HepG2 (cell line): Measurements from ENCODE around the gene ACSL1. TPM values are rescaled to one million over a fixed set of nuclear protein-coding genes. Genes with fewer than 3 reads are reported as not detected.

Experiments used
- HMG20A ChIP-seq: IDR thresholded peaks from 2 replicates; pipeline ENCODE4 v1.6.1; 2016; ENCODE audit warnings: borderline replicate concordance
- NFYB ChIP-seq: sonication (generic); formaldehyde crosslinking; IDR thresholded peaks from 2 replicates; pipeline ENCODE4 v1.4.0; 2020; ENCODE audit warnings: missing genetic modification reagents
- RORA ChIP-seq: sonication (generic); formaldehyde crosslinking; IDR thresholded peaks from 2 replicates; pipeline ENCODE4 v1.5.0; 2020; ENCODE audit warnings: mild to moderate bottlenecking, missing genetic modification reagents, moderate library complexity
- ZNF274 ChIP-seq: sonication (generic); formaldehyde crosslinking; IDR thresholded peaks from 2 replicates; pipeline ENCODE4 v1.5.1; 2020; ENCODE audit warnings: mild to moderate bottlenecking, missing genetic modification reagents
- ZNF451 ChIP-seq: sonication (generic); formaldehyde crosslinking; IDR thresholded peaks from 2 replicates; pipeline ENCODE4 v1.5.0; 2020; ENCODE audit warnings: mild to moderate bottlenecking, missing genetic modification reagents
- ZNF530 ChIP-seq: sonication (generic); formaldehyde crosslinking; IDR thresholded peaks from 2 replicates; pipeline ENCODE4 v1.5.0; 2020; ENCODE audit warnings: low read depth, mild to moderate bottlenecking, missing genetic modification reagents
- ZNF589 ChIP-seq: sonication (generic); formaldehyde crosslinking; conservative IDR thresholded peaks from 2 replicates; pipeline ENCODE4 v1.8.0; 2022; ENCODE audit warnings: mild to moderate bottlenecking, moderate library complexity, missing genetic modification reagents
- ZNF75D ChIP-seq: sonication (generic); formaldehyde crosslinking; IDR thresholded peaks from 2 replicates; pipeline ENCODE4 v1.8.1; 2023; ENCODE audit warnings: missing genetic modification reagents, mild to moderate bottlenecking, borderline replicate concordance
- ZZZ3 ChIP-seq: sonication (generic); formaldehyde crosslinking; IDR thresholded peaks from 2 replicates; pipeline ENCODE4 v1.4.0; 2020; ENCODE audit warnings: missing genetic modification reagents, mild to moderate bottlenecking, borderline replicate concordance
- polyA plus RNA-seq, 8 experiments: library from polyadenylated mRNA; depleted of rRNA in 3 of 8; stranded (reverse) in 7 of 8; unstranded in 1 of 8; fragments of >200 nt; fragmentation: Illumina TruSeq in 4 of 8; extraction: Trizol in 4 of 8; gene quantifications; 2 replicates each; pipeline versions ENCODE4 v1.2.1 to v1.2.3, GENCODE V29; 2011 to 2016; ENCODE audit warnings: low read depth in 4 of 8, missing spikeins in 1 of 8, mixed read lengths in 1 of 8; ENCODE audit not compliant: insufficient read depth in 1 of 8
- total RNA-seq, 5 experiments: library from RNA; depleted of rRNA; stranded (reverse); fragments of >200 nt; fragmentation: Illumina TruSeq; extraction: Trizol; gene quantifications; 2 replicates each; pipeline ENCODE4 v1.2.3, GENCODE V29; 2016; ENCODE audit warnings: low read depth in 1 of 5
- TF ChIP-seq, protein P1 (sequence below): sonication (generic); formaldehyde crosslinking; IDR thresholded peaks from 2 replicates; pipeline ENCODE4 v1.5.1; 2020; ENCODE audit warnings: mild to moderate bottlenecking, missing genetic modification reagents
- TF ChIP-seq, protein P2 (sequence below), 2 experiments: sonication (generic) in 1 of 2; formaldehyde crosslinking in 1 of 2; IDR thresholded peaks; 2 replicates each; pipeline versions ENCODE4 v1.5.1 to v1.6.1; 2011 to 2020; ENCODE audit warnings: borderline replicate concordance in 1 of 2, low read depth in 1 of 2, low read length in 1 of 2, mild to moderate bottlenecking in 1 of 2, missing genetic modification reagents in 1 of 2, moderate library complexity in 1 of 2
- TF ChIP-seq, protein P3 (sequence below): sonication (generic); formaldehyde crosslinking; conservative IDR thresholded peaks from 2 replicates; pipeline ENCODE4 v1.4.0; 2020; ENCODE audit warnings: missing genetic modification reagents
- TF ChIP-seq, protein P4 (sequence below): sonication (generic); formaldehyde crosslinking; IDR thresholded peaks from 2 replicates; pipeline ENCODE4 v1.4.0; 2020; ENCODE audit warnings: missing genetic modification reagents
- TF ChIP-seq, protein P5 (sequence below): IDR thresholded peaks from 2 replicates; pipeline ENCODE4 v1.4.0; 2020; ENCODE audit warnings: mild to moderate bottlenecking, missing genetic modification reagents
- TF ChIP-seq, protein P6 (sequence below): IDR thresholded peaks from 2 replicates; pipeline ENCODE4 v1.6.1; 2016; ENCODE audit warnings: missing compliant biosample characterization, missing genetic modification reagents, borderline replicate concordance

Gene ACSL1
- total and polyA plus RNA-seq, 2 of the 13 experiments (the other 11 are each of a cell fraction or from before 2014, with no cell fraction given) = 10.0 to 29.8 TPM

DNA sequence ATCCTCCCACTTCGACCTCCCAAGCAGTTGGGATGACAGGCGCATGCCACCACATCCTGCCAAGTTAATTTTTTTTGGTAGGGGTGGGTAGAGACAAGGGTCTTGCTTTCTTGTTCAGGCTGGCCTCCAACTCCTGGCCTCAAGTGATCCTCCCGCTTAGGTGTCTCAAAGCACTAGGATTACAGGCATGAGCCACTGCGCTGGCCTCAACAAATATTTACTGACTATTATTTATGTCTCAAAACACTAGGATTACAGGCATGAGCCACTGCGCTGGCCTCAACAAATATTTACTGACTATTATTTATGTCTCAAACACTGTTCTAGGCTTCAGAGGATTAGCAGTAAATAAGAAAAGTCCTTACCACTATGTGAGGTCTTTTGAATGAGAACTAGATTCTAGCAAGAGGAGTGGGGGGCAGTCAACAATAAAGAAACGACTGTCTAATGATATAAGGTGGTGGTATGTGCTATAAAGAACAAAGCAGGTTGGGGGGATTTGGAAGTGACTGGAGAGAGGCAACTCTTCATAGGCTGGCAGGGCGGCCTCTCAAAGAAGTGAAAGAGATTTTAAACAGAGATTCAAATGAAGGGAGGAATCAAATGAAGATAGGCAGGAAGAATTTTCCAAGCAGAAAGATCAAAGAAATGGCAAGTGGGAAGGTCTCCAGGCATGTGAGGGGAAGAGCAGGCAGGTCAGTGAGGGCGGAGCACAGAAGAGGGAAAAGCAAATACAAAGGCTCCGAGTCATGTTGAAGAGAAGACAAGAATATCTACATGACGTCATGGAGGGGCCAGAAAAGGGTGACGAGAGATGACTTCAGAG, 12.7 kb upstream of the ACSL1 start (continued):
- TF ChIP-seq, protein P1, sequence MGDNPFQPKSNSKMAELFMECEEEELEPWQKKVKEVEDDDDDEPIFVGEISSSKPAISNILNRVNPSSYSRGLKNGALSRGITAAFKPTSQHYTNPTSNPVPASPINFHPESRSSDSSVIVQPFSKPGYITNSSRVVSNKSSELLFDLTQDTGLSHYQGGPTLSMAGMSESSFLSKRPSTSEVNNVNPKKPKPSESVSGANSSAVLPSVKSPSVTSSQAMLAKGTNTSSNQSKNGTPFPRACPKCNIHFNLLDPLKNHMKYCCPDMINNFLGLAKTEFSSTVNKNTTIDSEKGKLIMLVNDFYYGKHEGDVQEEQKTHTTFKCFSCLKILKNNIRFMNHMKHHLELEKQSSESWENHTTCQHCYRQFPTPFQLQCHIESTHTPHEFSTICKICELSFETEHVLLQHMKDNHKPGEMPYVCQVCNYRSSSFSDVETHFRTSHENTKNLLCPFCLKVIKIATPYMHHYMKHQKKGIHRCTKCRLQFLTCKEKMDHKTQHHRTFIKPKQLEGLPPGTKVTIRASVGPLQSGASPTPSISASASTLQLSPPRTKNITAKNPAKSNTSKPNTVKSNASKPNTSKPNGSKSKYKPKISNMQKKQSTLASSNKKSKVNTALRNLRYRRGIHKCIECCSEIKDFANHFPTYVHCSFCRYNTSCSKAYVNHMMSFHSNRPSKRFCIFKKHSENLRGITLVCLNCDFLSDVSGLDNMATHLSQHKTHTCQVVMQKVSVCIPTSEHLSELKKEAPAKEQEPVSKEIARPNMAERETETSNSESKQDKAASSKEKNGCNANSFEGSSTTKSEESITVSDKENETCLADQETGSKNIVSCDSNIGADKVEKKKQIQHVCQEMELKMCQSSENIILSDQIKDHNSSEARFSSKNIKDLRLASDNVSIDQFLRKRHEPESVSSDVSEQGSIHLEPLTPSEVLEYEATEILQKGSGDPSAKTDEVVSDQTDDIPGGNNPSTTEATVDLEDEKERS (CRISPR knock-in tag) = no peak
- TF ChIP-seq ZNF274 = no peak
- TF ChIP-seq ZNF451 (CRISPR knock-in tag) = no peak
- TF ChIP-seq RORA (CRISPR knock-in tag) = no peak
- TF ChIP-seq ZNF530 (CRISPR knock-in tag) = no peak
- TF ChIP-seq, protein P2, sequence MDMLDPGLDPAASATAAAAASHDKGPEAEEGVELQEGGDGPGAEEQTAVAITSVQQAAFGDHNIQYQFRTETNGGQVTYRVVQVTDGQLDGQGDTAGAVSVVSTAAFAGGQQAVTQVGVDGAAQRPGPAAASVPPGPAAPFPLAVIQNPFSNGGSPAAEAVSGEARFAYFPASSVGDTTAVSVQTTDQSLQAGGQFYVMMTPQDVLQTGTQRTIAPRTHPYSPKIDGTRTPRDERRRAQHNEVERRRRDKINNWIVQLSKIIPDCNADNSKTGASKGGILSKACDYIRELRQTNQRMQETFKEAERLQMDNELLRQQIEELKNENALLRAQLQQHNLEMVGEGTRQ (IDR thresholded peaks at IDR 0.05; ENCODE audit: low read depth, low read length) = no peak
- TF ChIP-seq, protein P2 (CRISPR knock-in tag; IDR thresholded peaks at IDR 0.05; ENCODE audit: borderline replicate concordance) = no peak
- peak; percentile 93 for TF ChIP-seq HMG20A
- no peak for TF ChIP-seq ZNF75D (CRISPR knock-in tag)
- TF ChIP-seq, protein P3, sequence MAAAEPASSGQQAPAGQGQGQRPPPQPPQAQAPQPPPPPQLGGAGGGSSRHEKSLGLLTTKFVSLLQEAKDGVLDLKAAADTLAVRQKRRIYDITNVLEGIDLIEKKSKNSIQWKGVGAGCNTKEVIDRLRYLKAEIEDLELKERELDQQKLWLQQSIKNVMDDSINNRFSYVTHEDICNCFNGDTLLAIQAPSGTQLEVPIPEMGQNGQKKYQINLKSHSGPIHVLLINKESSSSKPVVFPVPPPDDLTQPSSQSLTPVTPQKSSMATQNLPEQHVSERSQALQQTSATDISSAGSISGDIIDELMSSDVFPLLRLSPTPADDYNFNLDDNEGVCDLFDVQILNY (CRISPR knock-in tag) = no peak
- TF ChIP-seq NFYB = no peak
- TF ChIP-seq, protein P4, sequence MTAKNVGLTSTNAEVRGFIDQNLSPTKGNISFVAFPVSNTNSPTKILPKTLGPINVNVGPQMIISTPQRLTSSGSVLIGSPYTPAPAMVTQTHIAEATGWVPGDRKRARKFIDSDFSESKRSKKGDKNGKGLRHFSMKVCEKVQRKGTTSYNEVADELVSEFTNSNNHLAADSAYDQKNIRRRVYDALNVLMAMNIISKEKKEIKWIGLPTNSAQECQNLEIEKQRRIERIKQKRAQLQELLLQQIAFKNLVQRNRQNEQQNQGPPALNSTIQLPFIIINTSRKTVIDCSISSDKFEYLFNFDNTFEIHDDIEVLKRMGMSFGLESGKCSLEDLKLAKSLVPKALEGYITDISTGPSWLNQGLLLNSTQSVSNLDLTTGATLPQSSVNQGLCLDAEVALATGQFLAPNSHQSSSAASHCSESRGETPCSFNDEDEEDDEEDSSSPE (CRISPR knock-in tag) = 0 out of 2 replicates have a peak, but pooled peaks have one; percentile 15
- TF ChIP-seq, protein P5, sequence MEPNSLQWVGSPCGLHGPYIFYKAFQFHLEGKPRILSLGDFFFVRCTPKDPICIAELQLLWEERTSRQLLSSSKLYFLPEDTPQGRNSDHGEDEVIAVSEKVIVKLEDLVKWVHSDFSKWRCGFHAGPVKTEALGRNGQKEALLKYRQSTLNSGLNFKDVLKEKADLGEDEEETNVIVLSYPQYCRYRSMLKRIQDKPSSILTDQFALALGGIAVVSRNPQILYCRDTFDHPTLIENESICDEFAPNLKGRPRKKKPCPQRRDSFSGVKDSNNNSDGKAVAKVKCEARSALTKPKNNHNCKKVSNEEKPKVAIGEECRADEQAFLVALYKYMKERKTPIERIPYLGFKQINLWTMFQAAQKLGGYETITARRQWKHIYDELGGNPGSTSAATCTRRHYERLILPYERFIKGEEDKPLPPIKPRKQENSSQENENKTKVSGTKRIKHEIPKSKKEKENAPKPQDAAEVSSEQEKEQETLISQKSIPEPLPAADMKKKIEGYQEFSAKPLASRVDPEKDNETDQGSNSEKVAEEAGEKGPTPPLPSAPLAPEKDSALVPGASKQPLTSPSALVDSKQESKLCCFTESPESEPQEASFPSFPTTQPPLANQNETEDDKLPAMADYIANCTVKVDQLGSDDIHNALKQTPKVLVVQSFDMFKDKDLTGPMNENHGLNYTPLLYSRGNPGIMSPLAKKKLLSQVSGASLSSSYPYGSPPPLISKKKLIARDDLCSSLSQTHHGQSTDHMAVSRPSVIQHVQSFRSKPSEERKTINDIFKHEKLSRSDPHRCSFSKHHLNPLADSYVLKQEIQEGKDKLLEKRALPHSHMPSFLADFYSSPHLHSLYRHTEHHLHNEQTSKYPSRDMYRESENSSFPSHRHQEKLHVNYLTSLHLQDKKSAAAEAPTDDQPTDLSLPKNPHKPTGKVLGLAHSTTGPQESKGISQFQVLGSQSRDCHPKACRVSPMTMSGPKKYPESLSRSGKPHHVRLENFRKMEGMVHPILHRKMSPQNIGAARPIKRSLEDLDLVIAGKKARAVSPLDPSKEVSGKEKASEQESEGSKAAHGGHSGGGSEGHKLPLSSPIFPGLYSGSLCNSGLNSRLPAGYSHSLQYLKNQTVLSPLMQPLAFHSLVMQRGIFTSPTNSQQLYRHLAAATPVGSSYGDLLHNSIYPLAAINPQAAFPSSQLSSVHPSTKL (CRISPR knock-in tag) = peak; percentile 91
- no peak for TF ChIP-seq ZZZ3
- no peak for TF ChIP-seq ZNF589
- TF ChIP-seq, protein P6, sequence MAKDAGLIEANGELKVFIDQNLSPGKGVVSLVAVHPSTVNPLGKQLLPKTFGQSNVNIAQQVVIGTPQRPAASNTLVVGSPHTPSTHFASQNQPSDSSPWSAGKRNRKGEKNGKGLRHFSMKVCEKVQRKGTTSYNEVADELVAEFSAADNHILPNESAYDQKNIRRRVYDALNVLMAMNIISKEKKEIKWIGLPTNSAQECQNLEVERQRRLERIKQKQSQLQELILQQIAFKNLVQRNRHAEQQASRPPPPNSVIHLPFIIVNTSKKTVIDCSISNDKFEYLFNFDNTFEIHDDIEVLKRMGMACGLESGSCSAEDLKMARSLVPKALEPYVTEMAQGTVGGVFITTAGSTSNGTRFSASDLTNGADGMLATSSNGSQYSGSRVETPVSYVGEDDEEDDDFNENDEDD (CRISPR knock-in tag) = no peak; the same call in 1 of the 2 replicates
